Thyroid gland (tissue), 4 donors: ENCODE measurements around the gene RHEB.

Experiments used
- POLR2A ChIP-seq, 2 donors: fragments of 450-650 bp; IDR thresholded peaks; one replicate each; pipeline ENCODE4 v1.6.1; 2017; ENCODE audit warnings: antibody characterized with exemption in 2 of 2, mild to moderate bottlenecking in 2 of 2, moderate library complexity in 1 of 2
- TF ChIP-seq, protein P1 (sequence below), 6 experiments: fragments of 200-600 bp in 3 of 6; fragments of 450-650 bp in 3 of 6; sonication (generic) in 3 of 6; IDR thresholded peaks; one replicate each; pipeline ENCODE4 v1.5.1; 2016 to 2019; ENCODE audit warnings: antibody characterized with exemption in 6 of 6, mild to moderate bottlenecking in 2 of 6, inconsistent platforms in 1 of 6, moderate library complexity in 1 of 6

DNA sequence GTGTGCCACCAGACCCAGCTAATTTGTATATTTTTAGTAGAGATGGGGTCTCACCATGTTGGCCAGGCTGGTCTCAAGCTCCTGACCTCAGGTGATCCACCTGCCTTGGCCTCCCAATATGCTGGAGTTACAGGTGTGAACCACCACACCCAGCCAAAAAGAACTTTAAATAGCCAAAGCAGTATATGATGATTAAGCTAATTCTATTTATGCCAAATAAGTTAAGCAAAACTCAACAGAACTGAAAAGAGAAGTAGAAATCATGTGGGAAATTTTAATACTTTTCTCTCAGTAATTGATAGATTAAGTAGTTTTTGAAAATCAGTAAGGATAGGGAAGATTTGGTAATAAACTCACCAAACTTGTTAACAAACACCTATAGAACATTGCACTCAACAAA, 24.5 kb upstream of the RHEB start:
- TF ChIP-seq, protein P1, sequence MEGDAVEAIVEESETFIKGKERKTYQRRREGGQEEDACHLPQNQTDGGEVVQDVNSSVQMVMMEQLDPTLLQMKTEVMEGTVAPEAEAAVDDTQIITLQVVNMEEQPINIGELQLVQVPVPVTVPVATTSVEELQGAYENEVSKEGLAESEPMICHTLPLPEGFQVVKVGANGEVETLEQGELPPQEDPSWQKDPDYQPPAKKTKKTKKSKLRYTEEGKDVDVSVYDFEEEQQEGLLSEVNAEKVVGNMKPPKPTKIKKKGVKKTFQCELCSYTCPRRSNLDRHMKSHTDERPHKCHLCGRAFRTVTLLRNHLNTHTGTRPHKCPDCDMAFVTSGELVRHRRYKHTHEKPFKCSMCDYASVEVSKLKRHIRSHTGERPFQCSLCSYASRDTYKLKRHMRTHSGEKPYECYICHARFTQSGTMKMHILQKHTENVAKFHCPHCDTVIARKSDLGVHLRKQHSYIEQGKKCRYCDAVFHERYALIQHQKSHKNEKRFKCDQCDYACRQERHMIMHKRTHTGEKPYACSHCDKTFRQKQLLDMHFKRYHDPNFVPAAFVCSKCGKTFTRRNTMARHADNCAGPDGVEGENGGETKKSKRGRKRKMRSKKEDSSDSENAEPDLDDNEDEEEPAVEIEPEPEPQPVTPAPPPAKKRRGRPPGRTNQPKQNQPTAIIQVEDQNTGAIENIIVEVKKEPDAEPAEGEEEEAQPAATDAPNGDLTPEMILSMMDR (IDR thresholded peaks at IDR 0.05) = no peak
- no peak for TF ChIP-seq POLR2A (IDR thresholded peaks at IDR 0.05)
